Neuronal stem cell (in vitro differentiated cells): ENCODE measurements around the gene C16orf87.

Source experiments
- DNase-seq: peaks from one replicate; pipeline ENCODE4 v3.0.0-alpha.2; 2013; ENCODE audit warnings: low spot score
- H2AFZ ChIP-seq: one replicate; pipeline ENCODE4 v1.6.1; 2013; ENCODE audit warnings: mild to moderate bottlenecking, low read length, inconsistent platforms
- H2AK5ac ChIP-seq: 2 replicates; pipeline ENCODE4 v1.6.1; 2013; ENCODE audit warnings: low read depth, mild to moderate bottlenecking, inconsistent platforms, low read length, moderate library complexity, mixed read lengths
- H2BK120ac ChIP-seq: 2 replicates; pipeline ENCODE4 v1.6.1; 2013; ENCODE audit warnings: low read depth, mild to moderate bottlenecking, inconsistent platforms, low read length, moderate library complexity, mixed read lengths
- H2BK12ac ChIP-seq: one replicate; pipeline ENCODE4 v1.6.1; 2013; ENCODE audit warnings: low read length, inconsistent platforms
- H2BK15ac ChIP-seq: 2 replicates; pipeline ENCODE4 v1.6.1; 2013; ENCODE audit warnings: mild to moderate bottlenecking, low read length, inconsistent platforms, mixed read lengths
- H2BK5ac ChIP-seq: one replicate; pipeline ENCODE4 v1.6.1; 2013; ENCODE audit warnings: inconsistent platforms, mild to moderate bottlenecking, low read length, moderate library complexity
- H3K14ac ChIP-seq: one replicate; pipeline ENCODE4 v1.6.1; 2013; ENCODE audit warnings: low read length, inconsistent platforms
- H3K18ac ChIP-seq: 2 replicates; pipeline ENCODE4 v1.6.1; 2013; ENCODE audit warnings: low read length, inconsistent platforms
- H3K23ac ChIP-seq: 2 replicates; pipeline ENCODE4 v1.6.1; 2013; ENCODE audit warnings: low read depth, mild to moderate bottlenecking, mixed read lengths, low read length, inconsistent platforms; ENCODE audit not compliant: poor library complexity
- H3K27ac ChIP-seq: replicated peaks from 3 replicates; pipeline ENCODE4 v1.5.1; 2013; ENCODE audit warnings: low read length, inconsistent platforms
- H3K27me3 ChIP-seq, 3 experiments: 2 replicates each; pipeline ENCODE4 v1.6.1; 2013; ENCODE audit warnings: low read length in 3 of 3, mild to moderate bottlenecking in 2 of 3, inconsistent platforms in 1 of 3, low read depth in 1 of 3, mixed read lengths in 1 of 3, moderate library complexity in 1 of 3; ENCODE audit not compliant: control insufficient read depth in 3 of 3, insufficient read depth in 3 of 3
- H3K36me3 ChIP-seq, 2 donors: replicated peaks in 1 of 2; 2 replicates each; pipeline ENCODE4 v1.6.1; 2013; ENCODE audit warnings: low read length in 2 of 2; ENCODE audit not compliant: control insufficient read depth in 2 of 2, insufficient read depth in 2 of 2
- H3K4ac ChIP-seq: 2 replicates; pipeline ENCODE4 v1.6.1; 2013; ENCODE audit warnings: inconsistent platforms, mild to moderate bottlenecking, low read length, moderate library complexity
- H3K4me1 ChIP-seq, 2 donors: 1 replicate in 1 of 2; 2 replicates in 1 of 2; pipeline ENCODE4 v1.6.1; 2013; ENCODE audit warnings: low read length in 2 of 2, low read depth in 1 of 2; ENCODE audit not compliant: control insufficient read depth in 2 of 2, insufficient read depth in 1 of 2
- H3K4me2 ChIP-seq: one replicate; pipeline ENCODE4 v1.6.1; 2013; ENCODE audit warnings: mild to moderate bottlenecking, low read length, inconsistent platforms; ENCODE audit not compliant: insufficient read depth, poor library complexity, severe bottlenecking
- H3K4me3 ChIP-seq, 2 donors: 2 replicates each; pipeline ENCODE4 v1.5.1; 2013; ENCODE audit warnings: low read length in 2 of 2, mild to moderate bottlenecking in 2 of 2, inconsistent platforms in 1 of 2, moderate library complexity in 1 of 2
- H3K79me1 ChIP-seq: one replicate; pipeline ENCODE4 v1.6.1; 2013; ENCODE audit warnings: low read depth, mild to moderate bottlenecking, inconsistent platforms, low read length, moderate library complexity
- H3K9ac ChIP-seq: one replicate; pipeline ENCODE4 v1.6.1; 2013; ENCODE audit warnings: mild to moderate bottlenecking, low read depth, low read length, inconsistent platforms; ENCODE audit not compliant: poor library complexity
- H3K9me3 ChIP-seq, 2 donors: replicated peaks in 1 of 2; 2 replicates each; pipeline versions ENCODE3 to v1.6.1; 2013; ENCODE audit warnings: low read length in 2 of 2, mild to moderate bottlenecking in 2 of 2, inconsistent platforms in 1 of 2, low read depth in 1 of 2, mixed read lengths in 1 of 2, moderate library complexity in 1 of 2; ENCODE audit not compliant: control insufficient read depth in 2 of 2, insufficient read depth in 1 of 2
- H4K8ac ChIP-seq: one replicate; pipeline ENCODE4 v1.6.1; 2013; ENCODE audit warnings: low read depth, mild to moderate bottlenecking, inconsistent platforms, low read length, moderate library complexity
- H4K91ac ChIP-seq: one replicate; pipeline ENCODE4 v1.6.1; 2013; ENCODE audit warnings: low read length, low read depth, mild to moderate bottlenecking, inconsistent platforms; ENCODE audit not compliant: poor library complexity
- WGBS, 2 donors: extraction: QIAGEN DNeasy Blood & Tissue Kit; methylation state at CpG; one replicate each; pipeline ENCODE4 v1.1.7; 2013; ENCODE audit warnings: missing lambda C conversion rate in 2 of 2, mixed read lengths in 1 of 2; ENCODE audit not compliant: insufficient read length in 2 of 2, insufficient replicate concordance in 1 of 2; ENCODE audit errors: extremely low coverage in 2 of 2; 5-methylcytosine and 5-hydroxymethylcytosine counted together

C16orf87 gene

GRCh38 chr16:46751381-46751780, 79.6 kb downstream of the C16orf87 start:
- H3K18ac ChIP-seq: no peak overlapping the region
- no peak for DNase-seq
- no peaks in the 10 kb centered on the region for H3K27me3 ChIP-seq
- no CpG with 5 or more reads among the region's 7 CpGs for WGBS, 2 donors
- no peak overlapping the region for H3K4me3 ChIP-seq
- no peak overlapping the region for H2BK12ac ChIP-seq
- no peak overlapping the region for H3K27ac ChIP-seq
- peaks cover 11 to 14% of the 10 kb centered on the region in 2 donors for H3K4me1 ChIP-seq
- no peak overlapping the region for H3K4ac ChIP-seq
- H3K36me3 ChIP-seq: no peaks in the 10 kb centered on the region
- no peak overlapping the region for H2BK15ac ChIP-seq
- no peak overlapping the region for H3K4me2 ChIP-seq
- no peak overlapping the region for H3K23ac ChIP-seq
- no peak overlapping the region for H2BK5ac ChIP-seq
- no peak overlapping the region for H3K14ac ChIP-seq
- H2AK5ac ChIP-seq: no peak overlapping the region
- no peak overlapping the region for H2BK120ac ChIP-seq
- H4K8ac ChIP-seq: no peak overlapping the region
- no peak overlapping the region for H4K91ac ChIP-seq
- H2AFZ ChIP-seq: no peak overlapping the region
- no peaks in the 10 kb centered on the region for H3K9me3 ChIP-seq
- H3K79me1 ChIP-seq: no peaks in the 10 kb centered on the region
- peak overlapping the region; percentile 15 for H3K9ac ChIP-seq

GRCh38 chr16:46748775-46749705, 81.9 kb downstream of the C16orf87 start:
- Histone ChIP-seq H3K79me1 (no peaks in the 10 kb centered on the region), H3K4ac (no peak overlapping the region), H3K9ac (no peak overlapping the region), H3K27me3 (no peaks in the 10 kb centered on the region), H2BK12ac (no peak overlapping the region), H4K91ac (no peak overlapping the region), H2BK120ac (no peak overlapping the region), H2AFZ (peak overlapping the region; percentile 88), H4K8ac (no peak overlapping the region), H3K4me2 (no peak overlapping the region), H2BK15ac (no peak overlapping the region), H3K4me1 (peaks cover 11 to 14% of the 10 kb centered on the region in 2 donors), H2BK5ac (no peak overlapping the region), H3K36me3 (no peaks in the 10 kb centered on the region), H3K27ac (no peak overlapping the region), H3K9me3 (no peaks in the 10 kb centered on the region), H3K14ac (no peak overlapping the region), H2AK5ac (no peak overlapping the region), H3K4me3 (no peak overlapping the region), H3K23ac (no peak overlapping the region), H3K18ac (peak overlapping the region; percentile 6)
- no CpG with 5 or more reads among the region's 20 CpGs for WGBS, 2 donors
- DNase-seq: no peak

GRCh38 chr16:46747777-46748651, 83.0 kb downstream of the C16orf87 start, which contains the start of gene MYLK3:
MYLK3 (minus strand) TSS chr16:46748344; CDS start chr16:46748193, 151 bp downstream.
- Histone ChIP-seq H4K91ac (no peak within 1 kb of the TSS), H3K4me3 (no peak within 1 kb of the TSS), H2BK12ac (peak within 1 kb of the TSS; percentile 18), H3K9ac (peak within 1 kb of the TSS; percentile 15), H3K27ac (no peak within 1 kb of the TSS), H3K9me3 (no peaks in the 10 kb centered on the region), H3K4ac (peak within 1 kb of the TSS; percentile 40), H2BK15ac (peak within 1 kb of the TSS; percentile 76), H3K4me1 (peaks cover 14 to 19% of the 10 kb centered on the region in 2 donors), H3K14ac (peak within 1 kb of the TSS; percentile 76), H2AK5ac (peak within 1 kb of the TSS; percentile 71), H4K8ac (no peak within 1 kb of the TSS), H3K23ac (peak within 1 kb of the TSS; percentile 38), H3K18ac (peak within 1 kb of the TSS; percentile 80), H2BK120ac (no peak within 1 kb of the TSS), H3K4me2 (no peak within 1 kb of the TSS), H2BK5ac (peak within 1 kb of the TSS; percentile 79), H2AFZ (peak within 1 kb of the TSS; percentile 88), H3K36me3 (no peaks in the 10 kb centered on the region), H3K27me3 (no peaks in the 10 kb centered on the region), H3K79me1 (no peaks in the 10 kb centered on the region)
- DNase-seq: peak; percentile 15
- WGBS, 2 donors: no CpG with 5 or more reads among the region's 25 CpGs
